ENCODE results near the gene INSL3.

Gene INSL3

DNA sequence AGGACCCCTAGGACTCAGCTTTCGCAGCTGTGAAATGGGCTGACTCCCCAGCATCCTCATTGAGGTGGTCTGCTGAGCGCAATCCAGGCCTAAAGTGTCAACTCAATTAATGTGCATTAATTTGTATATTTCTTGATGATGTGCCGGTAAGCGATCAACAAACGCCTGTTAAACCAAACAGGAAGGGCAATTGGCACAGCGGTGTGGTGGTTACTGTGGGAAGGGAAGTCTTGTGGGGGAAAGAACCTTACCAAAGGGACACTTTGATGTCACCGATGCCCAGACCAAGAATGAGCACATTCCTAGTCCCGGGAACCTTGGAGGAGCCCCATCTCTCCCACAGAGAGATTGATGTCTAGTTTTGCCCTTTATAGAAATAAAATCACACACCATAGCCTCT lies 24.8 kb upstream of the INSL3 start:
- no peak for DNase-seq (ENCODE audit: low spot score)

DNA sequence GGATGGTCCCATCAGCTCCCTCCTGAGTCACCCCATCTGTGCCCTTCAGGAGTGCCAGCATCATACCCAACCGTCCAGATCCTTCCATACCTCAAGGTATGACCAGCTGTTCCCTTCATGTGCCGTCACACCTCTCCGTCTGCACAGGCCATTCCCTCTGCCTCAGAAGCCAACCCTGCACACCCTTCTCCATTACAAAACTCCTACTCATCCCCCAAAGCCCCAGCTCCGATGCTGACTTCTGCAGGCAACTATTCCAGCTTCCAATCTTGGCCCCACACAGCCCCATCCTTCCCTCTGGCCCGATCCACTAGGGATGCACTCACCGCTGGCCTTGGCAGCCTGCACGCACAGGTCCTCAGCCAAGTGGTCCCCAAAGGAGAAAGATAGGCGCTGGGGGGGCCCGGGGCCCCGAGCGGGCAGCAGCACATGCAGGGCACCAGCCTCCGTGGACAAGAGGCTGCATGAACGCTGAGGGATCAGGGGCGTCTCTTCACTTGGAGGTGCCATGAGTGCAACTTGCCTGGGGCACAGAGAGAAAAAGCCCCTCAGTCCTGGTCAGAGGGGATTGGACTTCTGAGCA lies 22.7 kb upstream of the INSL3 start:
- DNase-seq (ENCODE audit: low spot score): no peak

DNA sequence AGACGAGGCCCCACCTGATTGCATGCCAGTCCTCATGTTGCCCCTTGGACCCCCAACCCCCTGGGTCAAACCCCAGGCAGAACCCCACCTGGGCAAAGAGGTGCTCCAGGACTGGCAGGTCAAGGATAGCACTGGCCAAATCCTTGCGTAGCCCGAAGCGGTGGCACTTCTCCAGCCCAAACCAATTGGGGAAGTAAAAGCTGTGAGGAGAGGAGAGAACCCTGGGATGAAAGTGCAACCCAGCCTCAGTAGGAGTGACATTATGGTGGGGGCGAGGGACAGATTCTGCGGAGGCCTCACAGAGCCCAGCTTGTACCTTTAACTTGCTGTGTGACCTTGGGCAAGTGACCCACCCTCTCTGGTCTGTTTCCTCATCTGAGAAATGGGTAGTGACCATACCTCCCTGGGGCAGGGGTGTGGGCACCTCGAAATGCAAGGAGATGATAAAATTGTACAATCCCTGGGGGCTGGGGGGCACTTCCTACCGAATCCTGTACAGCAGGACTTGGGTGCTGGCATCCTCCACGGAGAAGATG lies 22.0 kb upstream of the INSL3 start:
- DNase-seq (ENCODE audit: low spot score): no peak

DNA sequence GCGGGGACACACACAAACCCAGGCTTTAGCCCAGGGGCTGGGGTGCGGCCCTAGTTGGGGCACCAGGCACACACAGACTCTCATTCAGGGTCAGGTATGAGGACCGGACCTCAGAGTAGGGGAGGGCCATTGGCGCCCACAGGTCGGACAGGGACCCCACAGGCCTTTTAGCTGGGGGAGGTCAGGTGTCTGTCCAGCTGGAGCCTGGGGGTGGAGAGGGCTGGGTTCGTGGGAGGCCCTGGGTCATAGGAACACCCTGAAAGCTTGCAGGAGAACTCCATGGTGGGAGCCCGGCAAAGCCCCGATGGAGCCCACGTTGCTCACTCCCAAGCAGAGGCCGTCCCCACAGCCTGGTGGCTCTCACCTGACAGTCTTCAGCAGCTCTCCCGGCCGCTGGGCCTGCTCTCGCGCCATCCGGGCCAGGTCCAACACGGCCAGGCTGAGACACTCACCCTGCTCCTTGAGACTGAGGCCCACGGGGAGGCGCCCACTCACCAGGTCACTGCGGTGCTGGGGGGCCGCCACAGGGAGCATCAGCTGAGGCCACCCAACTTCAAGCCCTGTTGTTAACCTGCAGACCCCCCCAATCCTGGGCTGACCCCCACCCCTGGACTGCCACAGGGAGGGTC lies 21.5 kb upstream of the INSL3 start:
- DNase-seq (ENCODE audit: low spot score): no peak

DNA sequence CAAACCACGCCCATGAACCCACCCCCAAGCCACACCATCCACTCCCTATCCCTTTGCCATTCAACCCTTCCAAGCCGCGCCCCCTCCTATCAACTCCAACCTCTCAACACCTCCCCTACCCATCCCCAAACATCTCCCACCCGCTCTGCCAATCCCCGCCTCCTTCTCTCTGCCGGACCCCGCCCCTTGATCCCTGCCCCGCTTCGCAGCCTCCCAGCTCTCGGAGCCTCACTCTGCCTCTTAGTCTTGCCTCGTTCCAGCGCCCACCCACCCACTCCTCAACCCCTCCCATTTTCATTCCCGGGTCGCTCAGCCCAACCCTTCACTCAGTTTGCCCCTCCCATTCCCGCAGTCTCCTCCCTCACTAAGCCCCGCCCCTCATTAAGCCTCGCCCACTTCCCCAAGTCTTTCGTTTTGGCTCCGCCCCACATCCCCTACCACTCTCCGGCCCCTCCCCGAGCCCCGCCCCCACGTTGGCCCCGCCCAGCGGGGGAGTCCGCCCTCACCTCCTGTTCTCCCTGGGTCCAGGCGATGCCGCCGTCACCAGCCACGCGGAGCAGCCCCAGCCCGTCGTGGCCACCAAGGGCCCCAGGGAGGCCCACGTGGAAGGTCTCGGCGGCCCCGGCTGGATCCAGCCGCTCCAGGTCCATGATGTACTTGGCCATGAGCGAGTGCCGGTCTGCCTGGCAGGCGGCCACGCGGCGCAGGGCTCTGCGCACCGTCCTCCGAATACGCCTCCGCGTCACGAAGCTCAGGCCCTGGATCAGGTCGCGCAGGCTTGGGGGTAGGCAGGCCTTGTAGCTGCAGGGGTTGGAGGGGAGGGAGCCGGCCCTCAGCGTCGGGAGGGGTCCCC lies 20.7 kb upstream of the INSL3 start:
- DNase-seq (ENCODE audit: low spot score): peak; percentile 100

DNA sequence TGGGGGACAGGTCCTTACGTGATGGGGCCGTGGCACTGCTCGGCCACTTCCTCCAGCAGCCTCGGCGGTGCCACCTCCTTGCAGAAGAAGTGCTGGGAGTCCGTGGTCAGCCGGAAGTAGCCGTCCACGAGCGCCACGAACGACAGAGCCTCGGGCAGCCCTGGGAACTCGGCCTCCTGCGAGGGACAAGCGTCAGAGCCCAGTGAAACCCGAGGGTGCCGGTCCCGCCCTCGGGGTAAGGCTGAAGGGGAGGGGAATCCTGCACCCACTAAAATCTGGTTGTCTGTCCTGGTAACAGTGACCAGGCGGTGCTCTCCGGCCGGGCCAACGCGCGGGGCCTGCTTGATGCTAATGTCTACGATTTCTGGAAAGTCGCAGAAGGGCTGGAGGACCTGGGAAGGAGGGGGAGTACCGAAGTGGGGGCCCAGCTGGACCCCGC lies 20.1 kb upstream of the INSL3 start:
- DNase-seq (ENCODE audit: low spot score): no peak

DNA sequence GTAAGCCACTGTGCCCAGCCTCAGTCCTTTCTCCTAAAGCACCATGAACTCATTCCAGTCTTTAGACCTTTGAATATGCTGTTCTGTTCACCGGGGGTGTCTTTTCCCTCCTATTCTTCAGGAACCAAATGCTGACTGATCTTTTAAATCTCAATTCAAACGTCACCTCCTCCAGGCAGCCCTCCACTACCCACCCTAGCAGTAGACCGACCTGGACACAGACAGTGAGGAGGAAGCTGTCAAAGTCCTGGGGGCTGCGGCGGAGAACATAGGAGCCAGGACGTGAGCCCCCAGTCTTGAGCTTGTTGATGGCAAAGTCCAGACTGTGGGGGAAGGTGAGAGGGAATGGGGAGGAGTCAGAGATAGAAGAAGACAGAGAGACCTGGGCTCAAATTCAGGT lies 18.7 kb upstream of the INSL3 start:
- DNase-seq (ENCODE audit: low spot score): no peak

DNA sequence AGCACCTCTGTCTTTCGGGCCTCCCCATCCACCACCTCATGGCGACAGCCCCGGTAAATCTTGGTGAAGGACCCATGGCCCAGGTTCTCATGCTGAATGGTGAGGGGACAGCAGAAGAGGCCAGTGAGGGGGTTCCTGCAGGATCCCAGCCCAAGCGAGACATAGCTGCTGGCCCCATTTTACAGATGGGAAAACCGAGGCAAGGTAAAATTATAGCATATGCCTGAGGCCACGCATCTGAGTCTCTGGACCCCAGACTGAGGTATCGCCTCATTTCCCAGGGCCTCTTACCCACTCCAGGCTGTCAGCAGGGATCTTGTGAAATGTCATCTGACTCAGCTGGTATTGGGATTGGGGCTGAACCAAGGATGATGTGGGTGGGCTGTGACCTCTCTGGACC lies 16.7 kb upstream of the INSL3 start:
- DNase-seq (ENCODE audit: low spot score): no peak

DNA sequence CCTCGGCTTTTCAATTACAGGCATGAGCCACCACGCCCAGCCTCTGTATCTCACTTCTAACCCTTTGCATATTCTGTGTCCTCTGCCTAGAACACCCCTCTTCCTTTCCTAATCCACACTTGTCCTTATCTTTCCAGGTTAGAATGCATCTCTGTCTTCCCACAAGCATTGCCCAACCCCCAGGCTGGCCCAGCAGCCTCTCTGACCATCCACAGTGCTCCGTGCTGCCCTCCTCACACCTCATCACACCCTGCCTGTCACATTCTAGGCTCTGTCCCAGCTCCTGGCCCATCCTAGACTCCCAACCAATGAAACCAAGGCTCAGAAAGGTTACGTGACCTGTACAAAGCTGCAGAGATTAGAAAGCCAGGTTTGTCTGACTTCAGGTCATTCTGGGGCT lies 15.2 kb upstream of the INSL3 start:
- no peak for DNase-seq (ENCODE audit: low spot score)

DNA sequence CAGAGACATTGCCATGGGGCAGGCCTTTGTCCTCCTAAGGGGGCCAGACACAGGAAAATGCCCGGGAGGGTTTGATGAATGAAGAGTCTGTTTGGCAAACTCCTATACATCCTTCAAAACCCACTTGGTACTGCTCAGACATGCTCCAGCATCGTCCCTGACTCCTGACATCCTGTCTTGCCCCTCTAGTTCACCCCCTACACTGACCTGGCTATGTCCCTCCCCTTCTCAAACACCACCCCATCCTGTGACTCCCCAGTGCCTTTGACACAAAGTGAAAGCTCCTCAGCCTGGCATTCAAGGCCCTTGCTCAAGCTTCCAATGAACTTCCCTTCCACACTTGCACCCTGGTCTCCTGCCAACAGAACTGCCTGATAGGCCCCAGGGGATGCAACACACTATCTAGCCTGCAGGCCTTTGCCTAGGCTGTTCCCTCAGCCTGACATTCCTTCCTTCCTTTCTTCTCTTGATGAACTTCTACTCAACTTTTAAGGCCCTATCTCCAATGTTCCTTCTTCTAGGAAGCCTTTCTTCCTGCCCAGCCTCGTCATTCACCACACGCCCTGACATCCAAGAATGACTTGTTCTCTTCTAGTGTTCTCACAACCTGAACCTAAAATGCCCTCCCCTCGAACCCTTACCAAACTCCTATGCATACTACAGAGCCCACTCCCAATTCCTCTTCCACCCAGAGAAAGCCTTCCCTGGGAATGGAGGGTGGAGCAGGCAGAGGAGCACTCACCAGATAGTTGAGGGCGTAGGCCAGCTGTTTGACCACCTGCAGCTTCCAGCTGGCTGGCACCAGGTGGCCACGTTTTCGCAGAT lies 14.1 kb upstream of the INSL3 start:
- peak; percentile 53 for DNase-seq (ENCODE audit: low spot score)

DNA sequence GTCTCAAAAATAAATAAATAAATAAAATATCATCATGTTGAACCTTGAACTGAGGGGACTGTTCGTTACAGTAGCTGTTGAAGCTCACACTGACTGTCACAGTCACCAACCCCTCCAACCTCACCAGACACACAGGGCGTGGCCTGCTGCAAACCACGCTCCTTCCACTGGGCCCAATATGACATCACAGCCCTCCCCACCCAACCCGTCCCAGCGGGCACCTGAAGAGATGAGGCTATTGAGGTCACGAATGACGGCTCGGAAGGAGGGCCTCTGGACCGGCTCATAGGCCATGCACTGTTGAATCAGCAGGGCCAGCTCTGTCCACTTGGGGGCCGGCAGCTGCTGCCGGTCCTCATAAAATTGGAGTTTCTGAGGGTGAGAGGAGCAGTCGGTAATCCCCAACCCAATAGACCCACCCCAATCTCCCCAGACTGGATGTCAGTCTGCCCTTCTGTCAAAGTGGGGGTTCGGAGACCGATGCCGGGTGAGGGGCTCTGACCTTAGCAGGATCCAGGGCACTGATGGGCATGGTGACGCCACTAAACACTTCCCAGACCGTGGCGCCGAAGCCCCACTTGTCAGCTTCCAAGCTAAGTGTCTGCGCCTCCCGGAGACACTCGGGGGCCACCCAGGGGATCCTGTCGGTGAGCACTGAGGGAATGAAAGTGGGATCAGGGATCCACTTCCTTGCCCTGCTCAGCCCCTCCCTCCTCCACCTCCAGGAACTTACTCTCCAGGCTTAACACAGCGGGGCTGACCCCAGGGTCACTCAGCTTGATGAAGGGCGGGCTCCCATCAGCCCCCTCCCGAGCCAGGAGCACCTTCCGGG lies 13.2 kb upstream of the INSL3 start:
- no peak for DNase-seq (ENCODE audit: low spot score)

DNA sequence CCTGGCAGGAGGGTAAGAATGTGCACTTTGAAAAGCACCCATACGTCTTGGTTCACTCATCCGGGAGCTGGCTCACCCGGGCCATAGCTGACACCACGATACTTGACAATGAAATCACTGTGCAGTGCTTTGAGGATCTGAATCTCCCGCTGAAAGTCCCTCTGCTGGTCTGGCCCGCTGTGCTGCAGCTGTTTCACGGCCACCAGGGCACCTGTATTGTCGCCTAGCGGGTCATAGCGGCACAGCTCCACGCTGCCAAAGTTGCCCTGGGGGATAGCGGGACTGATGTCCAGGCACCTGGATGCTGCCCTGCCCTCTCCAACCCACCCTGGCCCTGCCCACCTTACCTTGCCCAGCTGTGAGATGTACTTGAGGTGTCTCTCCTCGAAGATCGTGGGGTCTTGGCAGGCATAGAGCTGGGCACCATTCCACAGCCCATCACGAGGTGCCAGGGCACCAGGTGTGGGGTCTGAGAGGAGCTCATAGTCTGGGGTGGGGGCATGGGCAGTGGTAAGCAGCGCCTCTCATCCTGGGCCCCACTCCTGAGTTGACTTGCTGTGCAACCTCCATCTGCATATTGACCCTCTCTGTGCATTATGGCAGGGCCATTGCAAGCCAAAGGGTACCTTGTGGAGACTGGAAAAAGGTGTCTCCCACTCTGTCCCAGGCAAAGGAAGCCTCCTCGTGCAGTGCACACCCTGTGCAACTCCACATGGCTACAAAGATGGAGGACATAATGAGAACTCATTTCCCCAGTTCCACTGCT lies 11.3 kb upstream of the INSL3 start:
- no peak for DNase-seq (ENCODE audit: low spot score)

DNA sequence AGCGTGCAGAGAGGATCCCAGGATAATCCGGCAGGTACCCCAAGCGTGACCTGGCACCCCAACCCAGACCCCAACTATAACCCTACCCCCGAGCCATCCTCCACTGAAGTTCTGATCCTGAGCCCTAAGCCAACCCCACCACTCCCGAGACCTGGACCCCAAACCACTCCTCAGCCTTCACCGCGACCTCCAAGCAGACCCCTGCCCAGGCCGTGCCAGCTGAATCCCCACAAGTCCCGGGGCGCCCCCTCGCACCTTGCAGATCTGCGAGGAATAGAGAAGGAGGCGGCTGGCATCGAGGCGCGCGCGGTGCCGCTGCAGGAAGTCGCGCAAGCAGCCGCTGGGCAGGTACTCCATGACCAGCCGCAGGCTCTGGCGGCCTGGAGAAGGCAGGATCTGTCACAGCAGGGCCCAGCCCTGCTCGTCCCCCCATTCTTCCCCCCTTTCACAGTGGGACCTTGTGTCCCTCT lies 10.1 kb upstream of the INSL3 start:
- DNase-seq (ENCODE audit: low spot score): no peak

DNA sequence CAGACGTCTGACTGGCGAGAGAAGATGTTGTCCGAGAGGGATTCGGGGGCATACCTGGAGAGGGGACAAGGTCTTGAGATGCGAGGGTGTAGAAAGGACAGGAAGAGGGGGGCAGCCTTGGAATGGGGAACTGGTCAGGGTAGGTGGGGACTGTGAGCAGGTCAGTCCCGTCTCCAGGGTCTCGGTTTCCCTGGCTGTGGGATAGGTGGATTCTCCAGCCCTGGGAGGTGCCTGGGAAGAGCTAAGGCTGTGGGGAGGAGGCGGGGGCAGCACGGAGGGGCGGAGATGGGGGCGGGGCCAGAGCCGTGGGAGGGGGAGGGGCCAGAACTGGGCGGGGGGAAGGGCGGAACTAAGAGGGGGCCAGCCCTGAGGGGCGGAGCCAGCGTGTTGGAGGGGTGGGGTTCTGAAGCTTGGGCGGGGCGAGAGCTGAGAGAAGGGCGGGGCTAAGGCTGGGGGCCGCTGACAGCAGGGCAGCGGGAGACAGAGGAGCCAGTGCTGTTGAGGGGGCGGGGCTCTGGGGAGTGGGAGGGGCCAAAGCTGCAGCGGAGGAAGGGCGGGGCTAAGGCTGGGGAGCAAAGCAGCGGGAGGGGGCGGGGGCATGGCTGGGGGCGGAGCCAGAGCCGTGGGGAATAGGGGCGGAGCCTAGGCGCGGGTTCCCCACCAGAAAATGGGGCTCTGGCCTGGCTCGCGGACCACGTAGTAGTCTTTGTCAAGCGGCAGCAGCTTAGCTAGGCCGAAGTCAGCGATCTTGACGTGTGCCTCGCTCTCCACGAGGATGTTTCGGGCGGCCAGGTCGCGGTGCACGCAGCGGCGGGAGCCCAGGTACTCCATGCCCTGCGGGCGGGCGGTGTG lies 9.5 kb upstream of the INSL3 start:
- DNase-seq (ENCODE audit: low spot score): peak; percentile 99

DNA sequence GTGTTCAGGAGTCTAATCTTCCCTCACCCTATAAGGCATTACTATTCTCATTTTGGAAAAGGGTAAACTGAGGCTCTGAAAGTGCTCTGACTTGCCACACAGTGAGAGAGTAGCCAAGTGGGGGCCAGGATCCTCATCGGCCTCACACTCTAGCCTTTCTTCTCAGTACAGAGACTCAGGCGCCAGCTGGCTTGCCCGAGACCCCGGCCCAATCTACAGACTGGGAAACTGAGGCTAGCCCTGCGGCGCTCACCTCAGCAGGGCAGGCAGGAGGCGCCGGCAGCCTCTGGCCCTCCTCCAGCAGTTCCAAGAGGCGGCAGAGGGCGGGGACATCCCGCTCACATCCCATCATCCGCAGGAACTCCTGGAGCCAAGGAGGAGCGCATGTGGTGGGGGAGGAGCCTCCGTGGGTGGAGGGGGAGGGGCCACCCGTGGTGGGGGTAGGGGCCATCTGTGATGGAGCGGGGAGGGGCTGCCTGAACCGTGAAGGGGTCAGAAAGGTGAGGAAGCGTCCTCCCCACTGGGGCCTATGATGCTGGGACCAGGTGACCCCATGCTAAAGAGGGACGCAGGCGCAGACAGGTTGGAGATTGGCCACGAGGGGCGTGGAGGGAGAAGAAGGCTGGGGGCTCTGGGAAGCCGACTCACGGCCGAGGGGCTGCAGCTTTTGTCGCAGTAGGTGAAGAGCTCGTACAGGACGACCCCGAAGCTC lies 8.7 kb upstream of the INSL3 start:
- peak; percentile 81 for DNase-seq (ENCODE audit: low spot score)

DNA sequence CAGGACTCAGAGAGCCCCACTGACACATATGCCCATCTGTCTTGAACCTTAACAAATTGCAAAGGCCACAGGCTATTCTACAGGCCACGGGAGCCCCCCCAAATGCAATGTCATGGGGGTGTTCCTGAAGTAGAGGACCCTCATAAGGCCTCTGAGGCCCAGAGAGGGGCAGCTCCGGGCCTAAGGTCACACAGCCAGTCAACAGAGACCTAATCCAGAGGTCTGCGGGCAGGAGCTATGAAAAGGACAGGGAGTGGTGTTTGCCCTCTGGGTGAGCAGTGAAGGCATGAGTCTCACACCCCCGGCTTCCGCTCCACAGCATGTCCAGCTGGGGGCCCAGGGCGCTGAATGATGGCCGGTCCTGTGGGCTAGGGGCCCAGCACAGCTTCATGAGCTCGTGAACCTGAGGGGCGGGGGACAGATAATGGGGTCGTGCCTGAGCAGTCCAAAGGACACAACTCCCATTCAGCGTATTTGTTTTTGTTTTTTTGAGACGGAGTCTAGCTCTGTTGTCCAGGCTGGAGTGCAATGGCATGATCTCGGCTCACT lies 5.3 kb upstream of the INSL3 start:
- DNase-seq (ENCODE audit: low spot score): no peak

DNA sequence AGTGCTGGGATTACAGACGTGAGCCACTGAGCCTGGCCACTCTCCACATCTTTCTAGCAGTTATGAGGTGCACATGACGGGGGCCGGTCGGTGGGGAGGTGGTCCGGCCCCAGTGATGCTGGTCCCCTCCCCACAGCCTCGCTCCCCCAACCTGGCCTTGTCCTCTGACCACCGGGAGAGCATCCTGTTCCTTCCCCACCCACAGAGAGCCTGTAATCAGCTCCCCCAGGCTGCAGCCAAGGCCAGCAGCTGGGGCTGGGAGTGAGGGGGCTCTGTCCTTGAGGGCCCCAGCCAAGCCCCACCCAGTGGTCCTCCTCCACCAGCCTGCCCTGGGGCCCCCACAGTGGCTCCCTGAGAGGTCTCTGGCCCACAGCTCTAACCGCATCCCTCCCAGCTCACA lies 3.0 kb upstream of the INSL3 start:
- no peak for DNase-seq (ENCODE audit: low spot score)

DNA sequence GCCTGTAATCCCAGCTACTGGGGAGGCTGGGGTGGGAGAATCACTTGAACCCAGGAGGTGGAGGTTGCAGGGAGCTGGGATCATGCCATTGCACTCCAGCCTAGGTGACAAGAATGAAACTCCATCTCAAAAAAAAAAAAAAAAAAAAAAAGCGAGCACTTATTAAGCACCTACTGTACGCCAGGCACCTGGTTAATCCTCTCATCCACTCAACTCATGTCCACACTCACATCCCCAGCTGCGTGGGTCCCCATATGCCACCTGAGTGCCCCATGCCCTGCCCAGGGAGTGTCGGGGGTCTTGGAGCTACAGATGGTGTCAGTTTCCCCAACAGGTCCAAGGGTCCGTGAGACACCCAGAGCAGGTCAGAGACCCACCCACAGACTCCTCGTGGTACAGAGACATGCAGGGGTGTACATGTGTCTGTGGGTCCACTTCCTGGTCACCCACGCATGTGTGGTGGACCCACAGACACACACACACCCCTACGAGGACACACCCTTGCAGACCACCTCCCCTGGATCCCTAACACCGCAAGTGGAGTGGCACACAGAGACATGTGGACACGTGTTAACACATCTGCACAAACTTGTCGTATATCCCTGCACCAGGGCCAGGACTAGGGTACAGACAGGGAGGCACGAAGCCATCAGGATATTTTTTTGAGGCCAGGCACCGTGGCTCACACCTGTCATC lies 3.5 kb downstream of the INSL3 start:
- no peak for DNase-seq (ENCODE audit: low spot score)
